GM12878 (cell line): ENCODE results near the gene VPS8. TPM values are rescaled to one million over a fixed set of nuclear protein-coding genes. Genes with fewer than 3 reads are reported as not detected.

Source experiments
- ATAC-seq: fragments of 200-7000 bp; cut with Tn5 transposase; 3 replicates; pipeline ENCODE4 v1.9.1; 2020; ENCODE audit warnings: mild to moderate bottlenecking, moderate library complexity
- BruUV-seq: library from RNA; stranded (reverse); fragments of 400-500 nt; replicated peaks from 2 replicates; lab custom pipeline; 2021; lab: Mats Ljungman, UMichigan
- CTCF ChIA-PET: fragments of 300-600 bp; sonication (Branson Sonifier 250); formaldehyde crosslinking; extraction: SDS; loops from one replicate; lab custom pipeline; 2021; ENCODE audit warnings: inconsistent platforms; lab: Yijun Ruan, JAX
- POLR2A ChIA-PET: fragments of 350-600 bp; formaldehyde crosslinking; extraction: SDS; loops from one replicate; lab custom pipeline; 2021; ENCODE audit warnings: inconsistent platforms; lab: Charles Lee
- RAD21 ChIA-PET: fragments of 300-600 bp; sonication (Branson Sonifier 250); formaldehyde crosslinking; loops from one replicate; lab custom pipeline; 2023; ENCODE audit warnings: antibody characterized with exemption; ENCODE audit not compliant: unreplicated experiment; lab: Charles Lee
- SMC1A ChIA-PET: fragments of 300-600 bp; sonication (Branson Sonifier 250); formaldehyde crosslinking; loops from one replicate; lab custom pipeline; 2023; ENCODE audit not compliant: unreplicated experiment, uncharacterized antibody; lab: Charles Lee
- DNase-seq: peaks from one replicate; pipeline ENCODE4 v3.0.0-alpha.2; 2011; ENCODE audit warnings: low read depth, low spot score
- FAIRE-seq: peaks from 3 replicates; lab custom pipeline; 2011; peaks lifted over from hg19 to GRCh38; lab: Jason Lieb, UNC
- H2AFZ ChIP-seq: 2 replicates; pipeline ENCODE4 v1.6.0; 2011; ENCODE audit warnings: low read depth, low read length, control low read depth; ENCODE audit not compliant: control insufficient read depth
- H3K27ac ChIP-seq: 2 replicates; pipeline ENCODE4 v1.5.1; 2011; ENCODE audit warnings: control low read depth; ENCODE audit not compliant: control insufficient read depth, insufficient read depth
- H3K27me3 ChIP-seq, 2 experiments: replicated peaks in 1 of 2; 2 replicates each; pipeline versions ENCODE4 v1.6.0 to v1.6.1; 2011; ENCODE audit warnings: low read length in 1 of 2; ENCODE audit not compliant: control insufficient read depth in 2 of 2, insufficient read depth in 2 of 2
- H3K36me3 ChIP-seq, 2 experiments: 2 replicates each; pipeline ENCODE4 v1.5.1; 2011; ENCODE audit warnings: low read length in 1 of 2; ENCODE audit not compliant: control insufficient read depth in 2 of 2, insufficient read depth in 2 of 2
- H3K4me1 ChIP-seq: 2 replicates; pipeline ENCODE4 v1.6.1; 2011; ENCODE audit warnings: mild to moderate bottlenecking, low read length, moderate library complexity, mixed read lengths; ENCODE audit not compliant: control insufficient read depth, insufficient read depth
- H3K4me2 ChIP-seq: 2 replicates; pipeline ENCODE4 v1.6.0; 2011; ENCODE audit warnings: control low read depth; ENCODE audit not compliant: control insufficient read depth, insufficient read depth
- H3K4me3 ChIP-seq: fragments of 200-600 bp; sonication (generic); 2 replicates; pipeline ENCODE4 v1.5.1; 2016
- H3K79me2 ChIP-seq: 2 replicates; pipeline ENCODE4 v1.6.0; 2011; ENCODE audit warnings: low read length; ENCODE audit not compliant: control insufficient read depth, insufficient read depth
- H3K9ac ChIP-seq: 2 replicates; pipeline ENCODE4 v1.8.0; 2011; ENCODE audit warnings: low read length, control low read depth, mixed read lengths; ENCODE audit not compliant: control insufficient read depth, insufficient read depth
- H3K9me3 ChIP-seq: replicated peaks from 3 replicates; pipeline ENCODE4 v1.5.1; 2011; ENCODE audit warnings: mild to moderate bottlenecking, low read length; ENCODE audit not compliant: control insufficient read depth, insufficient read depth
- H4K20me1 ChIP-seq: 2 replicates; pipeline ENCODE4 v1.6.0; 2011; ENCODE audit not compliant: control insufficient read depth, insufficient read depth
- CBX5 ChIP-seq: sonication (generic); IDR thresholded peaks from 2 replicates; pipeline ENCODE4 v1.6.1; 2016; ENCODE audit warnings: low read depth, moderate library complexity, mild to moderate bottlenecking, inconsistent platforms
- CHD2 ChIP-seq: IDR thresholded peaks from 2 replicates; pipeline ENCODE4 v1.6.1; 2011; ENCODE audit warnings: low read depth, low read length, improper control_type of control experiment, borderline replicate concordance
- CREM ChIP-seq: IDR thresholded peaks from 2 replicates; pipeline ENCODE4 v1.6.1; 2014; ENCODE audit warnings: antibody characterized with exemption, low read depth
- IRF4 ChIP-seq: IDR thresholded peaks from 2 replicates; pipeline ENCODE4 v1.6.1; 2011; ENCODE audit warnings: low read depth, low read length
- JUND ChIP-seq: IDR thresholded peaks from 2 replicates; pipeline ENCODE4 v1.6.1; 2012; ENCODE audit warnings: low read depth, mild to moderate bottlenecking, low read length, improper control_type of control experiment, moderate library complexity
- NFXL1 ChIP-seq: fragments of 450-650 bp; IDR thresholded peaks from 2 replicates; pipeline ENCODE4 v1.6.1; 2017; ENCODE audit warnings: antibody characterized with exemption, mild to moderate bottlenecking, borderline replicate concordance
- NR2C1 ChIP-seq: fragments of 450-650 bp; IDR thresholded peaks from 2 replicates; pipeline ENCODE4 v1.6.1; 2017; ENCODE audit warnings: antibody characterized with exemption, mild to moderate bottlenecking, moderate library complexity
- NR2C2 ChIP-seq: IDR thresholded peaks from 2 replicates; pipeline ENCODE4 v1.6.1; 2011; ENCODE audit warnings: borderline replicate concordance, low read depth; ENCODE audit not compliant: control insufficient read depth, insufficient read length
- REST ChIP-seq: IDR thresholded peaks from 2 replicates; pipeline ENCODE4 v1.6.1; 2012; ENCODE audit warnings: mild to moderate bottlenecking, low read depth, low read length
- SMC3 ChIP-seq: IDR thresholded peaks from 2 replicates; pipeline ENCODE4 v1.6.1; 2011; ENCODE audit warnings: low read length, improper control_type of control experiment, borderline replicate concordance
- SREBF1 ChIP-seq: IDR thresholded peaks from 2 replicates; pipeline ENCODE4 v1.6.1; 2012; ENCODE audit warnings: mild to moderate bottlenecking, low read length
- STAT1 ChIP-seq: fragments of 450-650 bp; conservative IDR thresholded peaks from 2 replicates; pipeline ENCODE4 v1.6.1; 2014; ENCODE audit warnings: antibody characterized with exemption, mild to moderate bottlenecking
- TARDBP ChIP-seq: IDR thresholded peaks from 2 replicates; pipeline ENCODE4 v1.6.1; 2016; ENCODE audit warnings: borderline replicate concordance
- YBX1 ChIP-seq: fragments of 450-650 bp; IDR thresholded peaks from 2 replicates; pipeline ENCODE4 v1.6.1; 2016; ENCODE audit warnings: antibody characterized with exemption
- ZBED1 ChIP-seq: IDR thresholded peaks from 2 replicates; pipeline ENCODE4 v1.6.1; 2016; ENCODE audit warnings: borderline replicate concordance
- ZNF274 ChIP-seq: IDR thresholded peaks from one replicate; pipeline ENCODE4 v1.8.0; 2011; ENCODE audit not compliant: insufficient read length, insufficient read depth
- in situ Hi-C: fragments of 300-500 bp; cut with MboI; formaldehyde crosslinking; loops from 9 replicates; pipeline ENCODE4 v1.14.3; 2018; ENCODE audit warnings: mixed read lengths
- intact Hi-C: fragments of 100-400 bp; cut with micrococcal nuclease; formaldehyde crosslinking; loops from one replicate; pipeline ENCODE4 v1.14.2; 2022; ENCODE audit not compliant: unreplicated experiment
- polyA plus RNA-seq, 11 experiments: library from polyadenylated mRNA; depleted of rRNA in 4 of 11; unstranded in 6 of 11; stranded (reverse) in 5 of 11; fragments of >200 nt; fragmentation: Nextera tagmentation in 4 of 11; fragmentation: Illumina TruSeq in 1 of 11; extraction: Ambion mirVana in 4 of 11; extraction: Trizol in 1 of 11; gene quantifications; 1 replicate in 1 of 11; 2 replicates in 10 of 11; pipeline versions ENCODE4 v1.2.1 to v1.2.3, GENCODE V29; 2011 to 2016; ENCODE audit warnings: inconsistent platforms in 2 of 11, missing spikeins in 2 of 11, low read depth in 1 of 11
- total RNA-seq, 4 experiments: library from RNA; depleted of rRNA in 3 of 4; stranded (reverse); fragments of >200 nt in 3 of 4; fragmentation: Illumina TruSeq in 1 of 4; extraction: Trizol in 1 of 4; gene quantifications; 2 replicates each; pipeline versions ENCODE4 v1.2.1 to v1.2.3, GENCODE V29; 2013 to 2021

VPS8 gene
- total and polyA plus RNA-seq, 10 of the 15 experiments (the other 5 are each of a cell fraction or from before 2014, with no cell fraction given) = 8.9 to 34.7 (median 20.9) TPM

DNA sequence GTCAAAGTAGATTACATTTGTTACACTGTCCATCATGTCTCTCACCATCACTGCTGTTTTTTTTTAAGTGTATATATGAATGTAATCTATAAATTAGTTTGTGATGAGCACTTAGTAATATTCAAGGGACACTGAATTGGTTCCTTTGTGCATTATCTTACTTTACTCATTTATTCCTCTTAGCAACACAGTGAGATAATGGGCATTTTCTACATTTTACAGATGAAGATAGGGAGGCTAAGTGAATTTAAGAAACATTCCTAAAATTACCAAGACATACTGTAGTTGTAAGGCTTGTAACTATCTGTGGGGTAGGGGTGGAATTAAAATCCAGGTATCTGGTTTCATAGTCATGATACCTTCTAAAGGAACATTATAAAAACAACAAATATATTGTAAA is 33.9 kb downstream of the VPS8 start:
- H2AFZ ChIP-seq = no peak overlapping the region
- TF ChIP-seq TARDBP = no peak
- TF ChIP-seq STAT1 = no peak
- TF ChIP-seq NR2C1 = no peak
- TF ChIP-seq NR2C2 = no peak
- TF ChIP-seq REST = no peak
- no peak for TF ChIP-seq CREM
- no peak for TF ChIP-seq CHD2
- no peak for TF ChIP-seq SMC3
- no peak for TF ChIP-seq SREBF1
- no peak for TF ChIP-seq NFXL1
- TF ChIP-seq ZNF274 = no peak
- TF ChIP-seq ZBED1 = no peak
- TF ChIP-seq CBX5 = no peak
- TF ChIP-seq JUND = no peak
- TF ChIP-seq IRF4 = no peak
- TF ChIP-seq YBX1 = no peak
- H3K4me2 ChIP-seq = no peak overlapping the region
- ATAC-seq (no peak), FAIRE-seq (peak; percentile 7), DNase-seq (no peak)
- ChIA-PET CTCF (no interaction called here), POLR2A (no interaction called here), SMC1A (no interaction called here), RAD21 (no interaction called here)
- H3K4me3 ChIP-seq = no peak overlapping the region
- H3K27me3 ChIP-seq = no peaks in the 10 kb centered on the region
- H3K9ac ChIP-seq = no peak overlapping the region
- H3K4me1 ChIP-seq = no peaks in the 10 kb centered on the region
- intact Hi-C loops = no loop called here
- H3K9me3 ChIP-seq = no peaks in the 10 kb centered on the region
- in situ Hi-C loops = no loop called here
- H3K36me3 ChIP-seq = no peaks in the 10 kb centered on the region
- no TSS peak for BruUV-seq
- no peak overlapping the region for H3K27ac ChIP-seq
- H4K20me1 ChIP-seq = no peaks in the 10 kb centered on the region
- no peaks in the 10 kb centered on the region for H3K79me2 ChIP-seq
